Aorta (tissue), 5 donors: Measurements from ENCODE around the gene CDH11. TPM values are rescaled to one million over a fixed set of nuclear protein-coding genes. Genes with fewer than 3 reads are reported as not detected.

Source experiments
- ATAC-seq: fragments of 200-7000 bp; cut with Tn5 transposase; one replicate; pipeline ENCODE4 v1.9.1; 2022; ENCODE audit warnings: moderate library complexity; ENCODE audit not compliant: low FRiP score
- DNase-seq, 2 donors: peaks; one replicate each; pipeline ENCODE4 v3.0.0-alpha.2; 2020
- H3K27ac ChIP-seq, 2 donors: one replicate each; pipeline ENCODE4 v1.5.1; 2013; ENCODE audit warnings: low read length in 2 of 2, mild to moderate bottlenecking in 2 of 2, moderate library complexity in 2 of 2, control low read depth in 1 of 2, inconsistent platforms in 1 of 2, low read depth in 1 of 2
- H3K27me3 ChIP-seq, 2 donors: one replicate each; pipeline ENCODE4 v1.6.1; 2013; ENCODE audit warnings: control low read depth in 1 of 2, low read length in 1 of 2, mild to moderate bottlenecking in 1 of 2, moderate library complexity in 1 of 2; ENCODE audit not compliant: insufficient read depth in 2 of 2, control insufficient read depth in 1 of 2
- H3K36me3 ChIP-seq, 2 donors: one replicate each; pipeline ENCODE4 v1.6.1; 2013; ENCODE audit warnings: control low read depth in 1 of 2, low read length in 1 of 2, mild to moderate bottlenecking in 1 of 2; ENCODE audit not compliant: insufficient read depth in 2 of 2, control insufficient read depth in 1 of 2
- H3K4me1 ChIP-seq, 2 donors: one replicate each; pipeline ENCODE4 v1.6.1; 2013; ENCODE audit warnings: low read length in 2 of 2, control low read depth in 1 of 2, mild to moderate bottlenecking in 1 of 2, moderate library complexity in 1 of 2; ENCODE audit not compliant: insufficient read depth in 2 of 2, control insufficient read depth in 1 of 2
- H3K4me3 ChIP-seq, 2 donors: one replicate each; pipeline ENCODE4 v1.5.1; 2013; ENCODE audit warnings: low read length in 2 of 2, control low read depth in 1 of 2, mild to moderate bottlenecking in 1 of 2
- H3K9me3 ChIP-seq: one replicate; pipeline ENCODE4 v1.6.1; 2013; ENCODE audit warnings: mild to moderate bottlenecking, low read length; ENCODE audit not compliant: control insufficient read depth
- WGBS, 2 donors: extraction: QIAGEN DNeasy Blood & Tissue Kit; methylation state at CpG; one replicate each; pipeline ENCODE4 v1.1.7; 2013; 5-methylcytosine and 5-hydroxymethylcytosine counted together
- intact Hi-C, 2 donors: fragments of 100-400 bp; cut with DNase I; formaldehyde crosslinking; loops; one replicate each; pipeline versions ENCODE4 v1.14.2 to v1.15.0; 2022
- polyA plus RNA-seq, 2 donors: library from polyadenylated mRNA; stranded (reverse); fragments of 200-250 nt; gene quantifications; one replicate each; pipeline ENCODE4 v1.2.3, GENCODE V29; 2013
- total RNA-seq, 2 donors: library from RNA; stranded (reverse); fragmentation: NEBNext Ultra II Directional; extraction: Animal tissue kit (Norgen Biotek cat#: 25700); gene quantifications; one replicate each; pipeline ENCODE4 v1.2.1, GENCODE V29; 2021
- donor health status: healthy with polysubstance abuse.
- donor health status: Bipolar disorder and iron deficiency.
- donor health status: DM: no; HTN: no; CAD: no.
- donor health status: DM: no; HTN: no; CAD: no.
- donor health status: DM: yes; HTN: yes; CAD: no.

The CDH11 gene
- total and polyA plus RNA-seq, 4 donors = 11.9 to 182 (median 51.9) TPM

DNA sequence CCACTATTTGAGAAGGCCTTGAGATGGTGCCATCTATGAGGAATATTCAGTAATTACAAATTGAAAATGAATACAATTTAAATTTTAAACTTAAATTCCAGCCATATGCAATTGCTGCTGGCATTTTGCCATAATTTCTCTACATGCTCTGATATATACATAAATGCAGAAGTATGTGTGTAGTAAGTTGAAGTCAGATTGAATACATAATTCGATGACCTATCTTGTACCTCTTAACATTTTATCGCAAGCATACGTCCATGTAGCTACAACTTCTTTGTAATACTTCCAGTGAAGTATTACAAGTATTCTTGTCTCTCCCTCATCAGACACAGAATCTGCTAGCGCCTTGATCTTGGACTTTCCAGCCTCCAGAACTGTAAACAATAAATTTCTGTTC lies 26.0 kb downstream of the CDH11 start:
- Histone ChIP-seq H3K36me3 (no peaks in the 10 kb centered on the region), H3K4me1 (peaks cover 0 to 2% of the 10 kb centered on the region in 2 donors), H3K27ac (no peak overlapping the region), H3K9me3 (no peaks in the 10 kb centered on the region), H3K4me3 (no peak overlapping the region), H3K27me3 (no peaks in the 10 kb centered on the region)
- intact Hi-C loops = no loop called here
- ATAC-seq (no peak), DNase-seq (no peak)
- 69 to 71% methylated on average over 4 of the region's 4 CpGs for WGBS, 2 donors

DNA sequence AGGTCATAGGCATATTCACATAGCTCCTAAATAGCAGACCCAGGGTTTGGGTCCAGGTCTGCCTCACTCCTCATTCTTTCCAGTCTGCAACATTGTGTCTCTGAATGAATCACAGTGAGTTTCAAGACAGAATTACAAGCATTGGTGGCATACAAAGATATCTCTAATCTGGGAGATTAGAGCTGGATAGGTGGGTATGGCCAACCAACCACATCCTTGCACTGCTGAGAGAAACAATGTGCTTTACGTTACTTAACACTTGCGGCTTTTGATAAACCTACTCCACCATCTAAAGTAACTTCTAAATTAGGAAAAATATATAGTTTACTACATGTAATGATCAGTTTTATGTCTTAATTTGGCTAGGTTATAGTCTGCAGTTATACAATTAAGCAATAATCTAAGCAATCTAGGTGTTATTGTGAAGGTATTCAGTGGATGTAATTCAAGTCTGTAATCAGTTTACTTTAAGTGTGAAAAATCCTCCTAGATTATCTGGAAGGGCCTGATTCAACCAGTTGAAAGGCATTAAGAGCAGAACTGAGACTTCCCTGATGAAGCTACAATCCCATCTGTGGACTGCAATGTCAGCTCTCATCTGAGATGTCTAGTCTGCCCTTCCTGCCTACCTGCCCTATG lies 26.7 kb downstream of the CDH11 start:
- DNase-seq (no peak), ATAC-seq (no peak)
- 98 to 100% methylated on average over 2 of the region's 2 CpGs for whole genome bisulfite sequencing, 2 donors
- no peak overlapping the region for H3K4me3 ChIP-seq
- no peak overlapping the region for H3K27ac ChIP-seq
- intact Hi-C loops = no loop called here
- no peaks in the 10 kb centered on the region for H3K36me3 ChIP-seq
- no peaks in the 10 kb centered on the region for H3K9me3 ChIP-seq
- no peaks in the 10 kb centered on the region for H3K27me3 ChIP-seq
- peaks cover 0 to 2% of the 10 kb centered on the region in 2 donors for H3K4me1 ChIP-seq

DNA sequence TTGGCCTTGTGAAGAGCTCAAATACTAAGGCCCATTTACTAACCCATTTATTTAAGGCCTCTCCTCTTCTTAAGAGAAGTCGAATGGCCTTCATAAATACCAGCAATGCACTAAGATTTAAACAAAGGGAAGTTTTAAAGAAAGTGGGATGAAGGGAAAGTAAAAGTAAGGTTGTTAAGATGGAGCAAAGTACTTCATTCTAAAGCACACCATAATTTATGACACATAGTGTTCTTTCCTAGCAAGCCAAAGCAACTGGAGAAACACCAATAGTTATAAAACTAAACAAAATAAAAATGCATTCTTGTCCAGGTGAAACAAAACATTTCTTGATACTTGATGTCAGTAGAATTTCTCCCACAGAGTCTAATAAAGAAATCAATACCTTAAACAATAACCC lies 27.9 kb downstream of the CDH11 start:
- peaks cover 0 to 2% of the 10 kb centered on the region in 2 donors for H3K4me1 ChIP-seq
- intact Hi-C loops = no loop called here

DNA sequence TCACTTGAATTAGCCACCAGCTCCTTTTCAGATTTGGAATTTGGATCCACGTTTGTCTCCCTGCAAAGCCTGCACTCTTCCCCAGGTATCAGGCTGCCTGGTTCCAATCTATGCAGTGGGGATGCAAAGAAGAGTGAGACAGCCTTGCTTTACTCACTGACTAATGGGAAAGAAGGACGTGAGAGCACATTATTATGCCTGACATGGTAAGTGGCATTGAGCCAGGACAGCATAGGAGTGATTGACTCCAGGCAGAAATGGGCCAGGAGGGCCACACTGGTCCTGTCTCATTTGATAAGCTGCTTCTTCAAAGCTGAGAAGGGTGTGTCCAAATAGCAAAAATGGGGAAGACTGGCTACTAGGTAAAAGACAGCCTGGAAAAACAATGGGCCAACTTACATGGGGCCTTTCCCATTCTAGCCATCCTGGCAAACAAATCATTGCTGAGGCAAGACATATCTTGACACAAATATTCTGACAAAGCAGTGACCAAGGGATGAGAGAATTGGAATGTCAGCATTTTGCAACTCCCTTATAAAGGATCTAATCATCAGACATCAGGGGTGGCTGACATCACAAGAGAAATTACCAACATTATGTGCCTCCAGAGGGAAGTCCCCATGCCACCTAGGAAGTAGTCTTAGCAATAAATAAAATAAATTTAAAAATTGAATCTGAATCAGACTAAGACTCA lies 38.6 kb downstream of the CDH11 start:
- H3K27ac ChIP-seq = no peak overlapping the region
- ATAC-seq (no peak), DNase-seq (no peak)
- no peaks in the 10 kb centered on the region for H3K9me3 ChIP-seq
- no peaks in the 10 kb centered on the region for H3K36me3 ChIP-seq
- intact Hi-C loops = no loop called here
- no peaks in the 10 kb centered on the region for H3K4me1 ChIP-seq
- no peaks in the 10 kb centered on the region for H3K27me3 ChIP-seq
- no peak overlapping the region for H3K4me3 ChIP-seq
- WGBS, 2 donors = 36% methylated on average over 2 of the region's 2 CpGs

More for the DNA sequence above, 27.9 kb downstream of the CDH11 start:
- DNase-seq = no peak
- Histone ChIP-seq H3K9me3 (no peaks in the 10 kb centered on the region), H3K4me3 (no peak overlapping the region), H3K27ac (no peak overlapping the region), H3K27me3 (no peaks in the 10 kb centered on the region), H3K36me3 (no peaks in the 10 kb centered on the region)
- no peak for ATAC-seq
- 64 to 83% methylated on average over 1 of the region's 1 CpG for WGBS, 2 donors

DNA sequence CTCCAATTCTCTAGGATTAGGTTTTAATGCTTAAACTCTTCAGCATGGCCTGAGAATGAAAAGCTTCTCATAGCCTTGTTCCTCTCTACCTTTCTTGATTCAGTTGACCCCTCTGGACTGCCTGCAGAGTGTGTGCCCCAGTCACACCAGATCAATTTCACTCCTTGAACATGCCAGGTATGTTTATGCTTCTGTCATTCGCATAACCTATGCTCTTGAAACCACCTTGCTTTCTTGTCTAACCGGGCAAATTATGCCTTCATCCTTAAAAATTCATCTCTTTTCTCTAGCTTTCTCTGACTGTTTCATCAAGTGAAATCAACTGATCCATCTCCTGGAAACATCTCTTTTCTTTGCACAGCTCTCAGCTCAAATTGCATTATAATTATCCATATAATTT lies 42.3 kb downstream of the CDH11 start:
- ATAC-seq = no peak
- DNase-seq = no peak

DNA sequence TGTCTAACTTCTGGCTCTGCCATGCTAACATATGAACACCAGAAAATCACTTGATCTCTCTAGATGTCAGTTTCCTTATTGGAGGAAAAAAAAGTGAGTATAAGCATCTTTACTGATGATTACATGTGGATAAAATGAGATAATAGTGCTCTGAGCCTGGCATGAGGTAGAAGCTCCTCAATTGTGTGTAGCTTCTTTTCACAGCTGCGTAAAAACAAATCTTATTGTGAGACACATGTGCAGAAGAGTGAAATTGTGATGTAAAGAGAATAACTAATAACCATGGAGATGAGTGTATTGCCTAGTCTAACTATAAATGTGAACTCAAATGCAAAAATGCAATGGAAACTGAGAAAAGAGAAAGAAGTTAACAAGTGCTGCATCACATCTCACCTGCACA lies 44.7 kb downstream of the CDH11 start:
- H3K4me1 ChIP-seq = peaks cover 0 to 2% of the 10 kb centered on the region in 2 donors
- no peak overlapping the region for H3K27ac ChIP-seq
- H3K9me3 ChIP-seq = no peaks in the 10 kb centered on the region
- intact Hi-C loops = no loop called here
- DNase-seq (no peak), ATAC-seq (no peak)
- no peaks in the 10 kb centered on the region for H3K36me3 ChIP-seq
- no peak overlapping the region for H3K4me3 ChIP-seq
- WGBS, 2 donors = 95 to 96% methylated on average over 1 of the region's 1 CpG
- no peaks in the 10 kb centered on the region for H3K27me3 ChIP-seq

More for the DNA sequence above, 42.3 kb downstream of the CDH11 start:
- no peaks in the 10 kb centered on the region for H3K36me3 ChIP-seq
- no peak overlapping the region for H3K4me3 ChIP-seq
- H3K27me3 ChIP-seq = no peaks in the 10 kb centered on the region
- H3K9me3 ChIP-seq = no peaks in the 10 kb centered on the region
- 89 to 97% methylated on average over 2 of the region's 2 CpGs for WGBS, 2 donors
- intact Hi-C loops = no loop called here
- no peak overlapping the region for H3K27ac ChIP-seq
- H3K4me1 ChIP-seq = no peaks in the 10 kb centered on the region

DNA sequence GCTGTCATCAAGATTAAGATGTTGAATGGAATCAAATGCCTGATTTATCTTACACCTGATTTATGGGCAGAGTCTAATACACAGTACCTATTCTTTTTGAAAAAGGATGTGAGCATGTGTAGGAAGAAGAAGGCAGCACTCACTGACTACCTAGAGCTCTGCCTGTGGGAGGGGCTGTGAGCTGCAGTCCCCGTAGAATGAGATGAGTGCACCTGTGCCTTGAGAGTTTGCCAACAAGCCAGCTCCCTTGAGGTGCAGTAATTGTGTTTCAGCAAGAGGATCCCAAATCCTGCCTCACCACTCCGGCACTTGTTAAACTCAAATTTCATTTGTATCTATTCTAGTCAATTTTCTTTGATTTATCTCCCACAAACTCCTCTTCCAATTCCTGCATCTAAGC lies 46.0 kb downstream of the CDH11 start:
- H3K27ac ChIP-seq = no peak overlapping the region
- no peaks in the 10 kb centered on the region for H3K9me3 ChIP-seq
- no peaks in the 10 kb centered on the region for H3K27me3 ChIP-seq
- DNase-seq = no peak
- H3K36me3 ChIP-seq = no peaks in the 10 kb centered on the region
- WGBS, 2 donors = 97 to 98% methylated on average over 2 of the region's 2 CpGs
- H3K4me3 ChIP-seq = no peak overlapping the region
- ATAC-seq = no peak
- intact Hi-C loops = no loop called here
- H3K4me1 ChIP-seq = peaks cover 0 to 4% of the 10 kb centered on the region in 2 donors

DNA sequence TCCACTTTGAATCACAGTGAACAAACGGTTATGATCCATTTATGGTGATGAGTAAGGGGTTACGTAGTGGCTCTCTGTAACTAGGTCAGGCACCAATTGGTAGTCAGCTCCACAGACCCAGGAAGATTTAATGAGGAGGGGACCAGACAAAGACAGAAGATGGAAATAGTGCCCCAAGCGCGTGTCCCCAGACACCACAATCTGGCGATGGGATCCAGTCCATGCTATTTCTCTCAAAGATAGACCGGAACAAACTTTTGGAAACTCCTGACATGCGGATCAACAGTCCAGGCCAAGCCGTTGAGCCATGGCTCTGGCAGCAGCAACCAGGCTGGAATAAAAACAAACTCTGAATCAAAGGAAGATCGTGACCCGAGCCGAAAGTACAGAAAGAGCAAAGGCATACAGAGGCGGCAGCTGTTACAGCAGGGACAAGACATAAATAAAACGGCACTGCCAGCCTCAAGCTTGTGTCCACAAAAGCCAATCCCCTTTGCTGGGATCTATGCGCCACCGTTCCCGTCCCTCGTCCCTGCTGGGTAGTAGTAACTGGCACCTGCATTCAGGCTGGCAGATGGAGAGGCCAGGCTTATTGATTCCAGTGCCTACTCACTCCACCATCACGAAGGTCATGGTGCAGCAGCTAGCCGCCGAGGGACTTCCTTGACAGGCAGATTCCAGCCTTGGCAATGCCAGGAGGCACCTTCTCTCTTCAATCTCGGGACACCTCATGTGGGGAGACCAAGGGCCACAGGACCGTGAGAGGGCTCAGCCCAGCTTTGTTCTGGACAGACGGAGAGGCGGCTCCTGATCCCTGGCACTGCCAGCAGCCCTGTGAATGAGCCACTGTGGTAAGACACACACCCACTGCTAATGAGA lies 50.2 kb downstream of the CDH11 start:
- Histone ChIP-seq H3K27ac (peak overlapping the region; percentile 38 to 46), H3K9me3 (no peaks in the 10 kb centered on the region), H3K4me3 (peak overlapping the region; percentile 18 to 47), H3K27me3 (no peaks in the 10 kb centered on the region), H3K4me1 (peaks cover 9 to 10% of the 10 kb centered on the region in 2 donors), H3K36me3 (no peaks in the 10 kb centered on the region)
- intact Hi-C loops = loop anchor here in 1 of 2 donors (5.0 kb wide), 1 partner anchor 46 kb away; no protein-coding TSS in a partner anchor
- 6 to 7% methylated on average over 23 to 24 of the region's 24 CpGs for WGBS, 2 donors
- ATAC-seq = peak; percentile 73
- peak; percentile 52 to 77 for DNase-seq
